ENCODE measurements around the gene ZFP36L1.

The ZFP36L1 gene

GRCh38 chr14:68810173-68811153 is 17.6 kb upstream of the ZFP36L1 start:
- Histone ChIP-seq H3K4me3 (ENCODE audit: low read length) (no peak overlapping the region), H3K27me3 (ENCODE audit: control insufficient read depth, low read length) (no peaks in the 10 kb centered on the region), H3K36me3 (ENCODE audit: control insufficient read depth, low read length) (peaks cover 9% of the 10 kb centered on the region), H3K9me3 (ENCODE audit: control insufficient read depth, insufficient read depth, low read length) (no peaks in the 10 kb centered on the region), H3K9me2 (replicated peaks; ENCODE audit: control insufficient read depth, low read length) (no peaks in the 10 kb centered on the region), H3K27ac (ENCODE audit: low read depth, low read length) (no peak overlapping the region), H3K4me2 (ENCODE audit: low read length) (no peak overlapping the region), H4K20me1 (ENCODE audit: control insufficient read depth, insufficient read depth, low read depth, low read length) (no peaks in the 10 kb centered on the region), H3K79me2 (ENCODE audit: control insufficient read depth, low read length) (peaks cover 21% of the 10 kb centered on the region), H3F3A (ENCODE audit: control insufficient read depth, insufficient read depth) (peaks cover 18% of the 10 kb centered on the region), H3K4me1 (ENCODE audit: control insufficient read depth, low read length) (peaks cover 74% of the 10 kb centered on the region)
- TF ChIP-seq EZH2phosphoT487 (IDR thresholded peaks at IDR 0.05; ENCODE audit: borderline replicate concordance, low read length) (no peak), CTCF (IDR thresholded peaks at IDR 0.05; ENCODE audit: low read depth, low read length, poor library complexity, severe bottlenecking) (no peak)

DNA sequence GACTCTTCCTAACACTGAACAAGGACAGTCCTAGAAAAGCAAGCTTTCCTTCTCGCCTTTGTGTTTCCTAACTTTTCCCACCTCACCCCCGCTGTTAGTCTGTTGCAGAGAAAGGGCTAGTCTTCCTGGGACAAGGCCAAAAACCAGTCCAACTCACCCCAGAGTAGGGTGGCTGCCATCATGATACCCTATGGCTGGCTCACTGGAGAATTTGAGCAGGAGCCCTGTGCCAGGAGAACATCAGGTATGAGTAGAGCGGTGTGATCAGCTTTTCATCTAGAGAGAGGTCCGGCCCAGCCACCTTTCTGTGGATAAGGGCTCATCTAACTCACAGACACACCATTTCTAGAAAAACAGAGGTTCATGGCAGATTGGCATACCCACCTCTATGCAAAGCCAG is 16.7 kb upstream of the ZFP36L1 start:
- Histone ChIP-seq H3K79me2 (ENCODE audit: control insufficient read depth, low read length) (peaks cover 15% of the 10 kb centered on the region), H4K20me1 (ENCODE audit: control insufficient read depth, insufficient read depth, low read depth, low read length) (no peaks in the 10 kb centered on the region), H3K36me3 (ENCODE audit: control insufficient read depth, low read length) (peaks cover 16% of the 10 kb centered on the region), H3K9me2 (replicated peaks; ENCODE audit: control insufficient read depth, low read length) (no peaks in the 10 kb centered on the region), H3K9me3 (ENCODE audit: control insufficient read depth, insufficient read depth, low read length) (peaks cover 6% of the 10 kb centered on the region), H3K27ac (ENCODE audit: low read depth, low read length) (no peak overlapping the region), H3K4me2 (ENCODE audit: low read length) (no peak overlapping the region), H3F3A (ENCODE audit: control insufficient read depth, insufficient read depth) (peaks cover 16% of the 10 kb centered on the region), H3K27me3 (ENCODE audit: control insufficient read depth, low read length) (no peaks in the 10 kb centered on the region), H3K4me1 (ENCODE audit: control insufficient read depth, low read length) (peaks cover 75% of the 10 kb centered on the region), H3K4me3 (ENCODE audit: low read length) (no peak overlapping the region)
- TF ChIP-seq CTCF (IDR thresholded peaks at IDR 0.05; ENCODE audit: low read depth, low read length, poor library complexity, severe bottlenecking) (no peak), EZH2phosphoT487 (IDR thresholded peaks at IDR 0.05; ENCODE audit: borderline replicate concordance, low read length) (no peak)

DNA sequence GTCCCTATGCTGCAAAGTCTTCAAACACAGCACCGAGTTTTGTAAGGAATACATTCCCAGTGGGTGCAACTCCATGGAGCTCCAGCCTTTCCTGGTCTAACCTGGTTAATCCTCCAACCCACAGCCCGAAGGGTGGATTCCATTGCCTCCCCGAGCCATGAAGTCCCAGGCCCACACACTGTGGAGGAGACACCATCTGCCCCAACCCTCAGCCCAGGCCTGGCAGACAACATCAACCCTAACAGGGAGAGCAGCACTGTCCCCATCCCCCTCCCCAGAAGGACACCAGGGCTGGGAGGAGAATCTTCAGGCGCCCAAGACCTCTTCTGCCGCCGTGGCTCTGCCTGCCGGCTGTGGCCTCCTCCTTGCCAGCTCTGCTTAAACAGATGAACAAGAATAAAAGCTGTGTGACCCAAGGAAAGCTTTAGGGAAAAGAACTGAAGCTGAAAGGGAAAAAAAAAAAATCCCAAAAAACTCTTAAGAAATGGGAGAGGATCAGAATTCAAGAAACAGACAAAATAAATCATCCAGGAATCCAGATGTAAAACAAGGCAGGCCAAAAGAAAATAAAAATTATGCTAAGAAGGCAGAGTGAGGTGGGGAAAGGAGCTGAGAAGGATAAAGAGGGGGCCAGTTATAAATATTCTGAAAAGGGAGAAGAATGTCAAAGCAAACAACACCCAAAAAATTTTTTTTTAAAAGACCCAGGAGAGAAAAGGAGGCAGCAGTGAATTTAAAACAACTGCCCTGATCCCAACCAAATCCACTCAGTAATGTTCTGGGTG is 16.0 kb upstream of the ZFP36L1 start:
- Histone ChIP-seq H4K20me1 (ENCODE audit: control insufficient read depth, insufficient read depth, low read depth, low read length) (no peaks in the 10 kb centered on the region), H3K4me2 (ENCODE audit: low read length) (no peak overlapping the region), H3K27ac (ENCODE audit: low read depth, low read length) (no peak overlapping the region), H3K4me1 (ENCODE audit: control insufficient read depth, low read length) (peaks cover 70% of the 10 kb centered on the region), H3F3A (ENCODE audit: control insufficient read depth, insufficient read depth) (peaks cover 13% of the 10 kb centered on the region; the same call in 1 of the 2 replicates), H3K4me3 (ENCODE audit: low read length) (no peak overlapping the region), H3K9me2 (replicated peaks; ENCODE audit: control insufficient read depth, low read length) (no peaks in the 10 kb centered on the region), H3K36me3 (ENCODE audit: control insufficient read depth, low read length) (peaks cover 20% of the 10 kb centered on the region), H3K27me3 (ENCODE audit: control insufficient read depth, low read length) (no peaks in the 10 kb centered on the region), H3K9me3 (ENCODE audit: control insufficient read depth, insufficient read depth, low read length) (peaks cover 12% of the 10 kb centered on the region), H3K79me2 (ENCODE audit: control insufficient read depth, low read length) (peaks cover 11% of the 10 kb centered on the region)
- no peak for TF ChIP-seq EZH2phosphoT487 (IDR thresholded peaks at IDR 0.05; ENCODE audit: borderline replicate concordance, low read length)
- no peak for TF ChIP-seq CTCF (IDR thresholded peaks at IDR 0.05; ENCODE audit: low read depth, low read length, poor library complexity, severe bottlenecking)

Measured in DOHH2 (cell line).